NCI-H82 treated with DMSO at 0.1 percent for 48 hours (cell line): ENCODE data around the gene PAK6.

Source experiments
- DNase-seq: peaks from one replicate; lab custom pipeline; 2025; ENCODE audit not compliant: unreplicated experiment; lab: John Stamatoyannopoulos, UW

Gene PAK6

DNA sequence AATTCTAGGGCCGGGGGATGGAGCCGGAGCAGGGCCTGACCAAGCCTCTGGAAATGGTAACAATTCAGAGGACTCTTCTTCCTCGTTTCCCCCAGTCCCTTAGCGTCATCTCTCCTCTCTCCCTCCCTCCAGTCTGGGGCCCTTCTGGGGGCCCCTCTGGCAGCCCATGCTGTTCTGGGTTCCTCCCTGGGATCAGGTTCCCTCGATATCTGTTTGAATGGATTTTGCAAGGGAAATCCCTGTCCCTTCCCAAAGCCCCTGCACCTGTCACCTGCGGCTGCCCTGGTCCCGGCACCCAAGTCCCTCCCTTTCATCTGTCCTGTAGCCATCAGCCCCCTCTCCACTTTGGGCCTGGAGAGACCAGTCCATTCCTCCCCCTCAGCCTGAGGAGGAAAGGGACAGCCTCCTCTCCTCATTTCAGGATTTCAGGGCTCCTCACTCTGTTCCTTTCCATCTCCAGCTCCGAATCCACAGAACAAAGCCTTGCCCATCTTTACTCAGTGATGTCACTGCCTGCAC lies 70.5 kb downstream of the PAK6 start:
- DNase-seq: no peak

DNA sequence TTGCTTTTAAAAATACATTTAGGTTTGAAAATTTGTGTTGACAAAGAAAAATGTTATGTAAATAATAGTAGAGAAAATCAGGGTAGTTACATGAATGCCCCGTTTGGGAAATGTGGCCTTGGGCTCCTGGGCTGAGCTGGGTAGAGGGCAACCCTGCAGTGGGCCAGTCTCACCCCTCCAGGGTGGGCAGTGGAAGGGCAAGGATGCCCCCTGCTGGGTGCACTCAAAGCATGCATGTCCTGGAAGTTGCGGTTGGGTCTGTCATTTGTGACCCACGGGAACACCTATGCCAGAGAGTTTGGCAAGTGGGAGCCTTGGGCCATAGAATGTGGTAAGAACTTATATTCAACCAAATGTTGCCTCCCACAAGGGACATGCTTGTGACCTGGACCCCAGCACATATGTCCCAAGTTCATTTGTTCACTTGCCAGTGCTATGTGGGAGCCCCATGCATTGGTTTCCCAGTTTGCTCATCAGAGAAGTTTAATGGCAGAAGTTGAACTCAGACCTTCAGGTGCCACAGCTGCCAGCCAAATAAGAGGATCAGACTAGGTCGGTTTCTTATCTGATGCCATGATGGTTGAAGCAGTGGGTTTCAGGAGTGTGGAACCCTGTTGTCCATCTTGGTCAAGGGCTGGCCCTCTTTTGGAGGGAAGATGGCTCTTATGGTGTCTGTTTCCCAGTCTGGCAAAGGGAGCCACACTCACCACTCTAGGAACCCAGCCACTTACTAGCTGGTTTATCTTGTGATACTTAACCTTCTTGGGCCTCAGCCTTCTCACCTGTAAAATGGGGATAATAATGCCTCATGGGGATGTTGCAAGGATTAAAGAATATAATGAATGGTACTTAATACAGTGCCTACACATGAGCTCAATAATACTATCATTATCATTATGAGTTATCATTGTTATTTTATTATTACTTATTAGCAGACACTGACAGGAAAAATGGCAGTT lies 71.4 kb downstream of the PAK6 start:
- DNase-seq: no peak

DNA sequence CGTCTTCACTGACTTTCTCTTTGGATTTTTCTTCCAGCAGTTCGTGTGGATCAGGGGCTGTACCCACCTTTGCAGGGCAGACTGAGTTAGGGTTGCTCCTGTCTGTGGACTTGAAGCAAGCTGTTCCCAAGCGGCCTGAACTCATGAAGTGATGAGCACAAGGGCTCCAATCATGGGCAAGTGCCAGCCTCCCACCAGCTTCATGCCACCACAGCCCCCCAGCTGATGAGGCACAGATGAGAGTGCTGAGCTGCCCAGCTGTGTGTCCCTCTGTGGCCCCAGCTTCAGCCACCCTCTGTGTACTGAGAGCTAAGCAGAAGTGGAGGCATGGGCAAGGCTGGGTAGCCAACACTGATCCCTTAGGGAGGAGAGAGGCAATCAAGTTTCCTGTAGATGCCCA lies 72.1 kb downstream of the PAK6 start:
- DNase-seq: no peak

DNA sequence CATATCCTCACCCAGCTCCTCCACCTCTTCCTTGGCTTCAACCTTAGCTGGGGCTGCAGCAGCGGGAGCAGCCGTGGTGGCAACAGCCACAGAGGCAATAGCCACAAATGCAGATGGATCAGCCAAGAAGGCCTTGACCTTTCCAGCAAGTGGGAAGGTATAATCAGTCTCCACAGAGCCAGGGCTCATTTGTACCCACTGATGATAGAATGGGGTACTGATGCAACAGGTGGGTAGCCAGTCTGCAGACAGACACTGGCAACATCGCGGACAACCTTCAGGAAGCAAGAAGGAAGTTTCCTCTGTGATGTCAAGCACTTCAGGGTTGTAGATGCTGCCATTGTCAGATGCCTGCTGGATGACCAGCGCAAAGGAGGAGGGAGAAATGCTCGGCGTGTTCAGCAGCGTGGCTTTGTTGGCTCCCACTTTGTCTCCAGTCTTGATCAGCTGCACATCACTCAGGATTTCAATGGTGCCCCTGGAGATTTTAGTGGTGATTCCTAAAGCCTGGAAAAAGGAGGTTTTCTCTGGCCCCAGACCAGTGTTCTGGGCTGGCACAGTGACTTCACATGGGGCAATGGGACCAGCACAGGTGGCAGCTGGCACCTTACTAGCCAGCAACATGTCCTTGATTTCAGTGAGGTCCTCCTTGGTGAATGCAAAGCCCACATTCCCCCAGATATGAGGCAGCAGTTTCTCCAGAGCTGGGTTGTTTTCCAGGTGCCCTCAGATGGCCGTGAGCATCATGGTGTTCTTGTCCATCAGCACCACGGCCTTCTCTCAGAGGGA lies 73.7 kb downstream of the PAK6 start:
- DNase-seq: no peak

DNA sequence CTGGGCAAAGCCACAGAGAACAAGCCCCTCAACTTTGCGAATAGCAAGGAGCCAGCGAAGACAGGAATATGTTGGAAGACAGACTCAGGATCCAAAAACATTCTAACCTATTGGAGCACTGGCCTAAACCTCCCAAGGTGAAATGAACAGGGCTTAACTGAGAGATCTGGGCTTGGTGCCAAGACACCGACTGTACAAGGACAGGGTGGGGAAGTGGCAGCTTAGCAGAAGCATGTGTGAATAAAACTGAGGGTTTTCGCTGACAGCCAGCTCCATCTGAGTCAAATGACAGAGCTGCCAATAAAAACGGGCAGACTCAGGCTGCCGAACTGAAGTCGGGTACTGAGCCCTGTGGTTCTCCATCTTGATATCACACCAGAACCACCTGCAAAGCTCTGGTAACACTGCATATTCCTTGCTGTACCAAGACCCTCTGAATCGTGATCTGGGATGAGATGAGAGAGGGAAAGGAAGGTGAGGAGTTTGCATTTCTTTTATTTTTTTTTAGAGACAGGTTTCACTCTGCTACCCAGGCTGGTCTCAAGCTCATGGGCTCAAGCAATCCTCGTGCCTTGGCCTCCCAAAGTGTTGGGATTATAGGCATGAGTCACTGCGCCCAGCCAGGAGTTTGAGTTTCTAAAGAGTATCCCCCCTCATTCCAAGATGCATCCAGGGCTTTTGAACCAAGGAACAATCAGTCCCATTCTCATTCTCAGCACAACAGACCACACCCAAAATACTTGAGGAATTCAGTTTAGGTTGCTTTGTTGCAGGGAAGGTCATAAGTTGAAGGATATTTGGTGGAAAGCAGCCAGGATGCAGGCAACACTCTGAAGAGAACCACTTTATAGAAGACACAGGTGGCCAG lies 74.9 kb downstream of the PAK6 start:
- DNase-seq: peak; percentile 90

DNA sequence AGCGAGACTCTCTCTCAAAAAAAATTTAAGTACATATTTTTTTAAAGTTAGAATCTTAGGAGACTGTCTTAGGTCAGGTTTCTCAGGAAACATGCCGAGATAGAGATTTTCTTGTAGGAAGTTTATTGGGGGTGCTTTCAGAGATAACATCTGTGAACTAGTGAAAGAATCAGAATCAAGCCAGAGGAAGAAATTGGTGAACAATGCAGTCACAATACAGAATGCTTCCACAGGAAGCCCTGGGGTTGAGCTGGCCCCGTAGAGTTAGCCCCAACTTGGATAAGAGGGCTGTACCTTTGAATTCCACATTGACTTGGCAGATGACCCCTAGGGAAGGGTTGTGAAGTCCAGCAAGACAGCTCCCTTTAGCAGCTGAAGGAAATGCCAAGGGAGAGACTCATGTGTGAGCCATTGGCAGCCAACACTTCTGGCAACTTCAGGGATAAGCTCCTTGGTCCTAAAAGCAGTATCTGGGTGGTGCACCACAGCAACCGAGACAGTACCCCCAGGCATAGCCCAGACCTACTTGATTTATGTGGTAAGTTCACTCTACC lies 75.9 kb downstream of the PAK6 start:
- DNase-seq: no peak

DNA sequence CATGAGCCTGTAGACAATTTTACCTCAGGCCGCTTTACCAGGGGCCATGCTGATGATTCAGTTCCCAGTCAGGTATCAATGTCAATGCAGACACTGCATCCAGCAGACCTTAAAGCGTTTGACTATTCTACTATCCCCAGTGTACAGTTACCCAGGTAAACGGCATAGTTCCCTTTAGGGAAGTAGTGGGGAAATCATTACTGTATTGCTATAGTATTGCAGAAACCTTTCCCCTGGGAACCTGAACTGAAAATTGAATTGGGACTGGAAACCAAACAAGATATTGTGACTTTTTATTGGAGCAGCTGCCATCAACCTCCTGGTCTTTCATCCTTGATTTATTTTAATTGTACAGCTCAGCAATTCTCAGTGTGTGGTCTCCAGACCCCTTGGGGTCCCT lies 78.1 kb downstream of the PAK6 start:
- no peak for DNase-seq

DNA sequence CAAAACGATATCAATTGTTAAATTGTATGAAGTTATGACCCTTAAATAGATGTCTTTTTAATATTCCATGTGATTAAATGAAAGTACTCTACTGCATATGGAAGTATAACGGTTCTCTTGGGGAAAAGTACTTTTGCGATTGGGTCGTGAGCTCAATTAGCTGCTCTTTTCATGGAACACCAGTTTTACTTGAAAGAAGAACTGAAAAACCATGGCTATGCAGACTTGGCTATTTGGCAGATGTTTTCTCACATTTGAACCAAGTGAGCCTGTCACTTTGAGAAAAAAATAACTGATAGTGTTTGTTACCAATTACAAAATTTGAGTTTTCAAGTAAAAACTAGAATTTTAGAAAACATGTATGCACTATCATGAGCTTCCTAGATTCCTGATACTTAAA lies 78.7 kb downstream of the PAK6 start:
- DNase-seq: no peak

DNA sequence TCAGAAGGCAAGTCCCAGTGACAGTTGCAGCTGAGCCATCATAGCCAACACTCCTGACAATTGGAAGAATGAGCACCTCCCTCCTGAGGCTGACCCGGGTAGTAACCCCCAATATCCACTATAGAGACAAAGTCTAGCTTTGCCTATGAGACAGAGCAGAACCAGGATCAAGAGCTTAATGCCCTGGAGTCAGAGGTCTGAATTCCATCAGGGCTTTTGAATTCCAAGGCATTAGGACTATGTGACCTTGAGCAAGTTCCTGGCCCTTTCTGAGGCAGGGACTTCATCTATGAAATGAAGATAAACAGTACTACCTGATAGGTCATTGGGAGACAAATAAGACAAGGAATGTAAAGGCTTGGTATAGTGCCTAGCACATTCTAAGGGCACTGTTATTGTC lies 81.5 kb downstream of the PAK6 start:
- no peak for DNase-seq

DNA sequence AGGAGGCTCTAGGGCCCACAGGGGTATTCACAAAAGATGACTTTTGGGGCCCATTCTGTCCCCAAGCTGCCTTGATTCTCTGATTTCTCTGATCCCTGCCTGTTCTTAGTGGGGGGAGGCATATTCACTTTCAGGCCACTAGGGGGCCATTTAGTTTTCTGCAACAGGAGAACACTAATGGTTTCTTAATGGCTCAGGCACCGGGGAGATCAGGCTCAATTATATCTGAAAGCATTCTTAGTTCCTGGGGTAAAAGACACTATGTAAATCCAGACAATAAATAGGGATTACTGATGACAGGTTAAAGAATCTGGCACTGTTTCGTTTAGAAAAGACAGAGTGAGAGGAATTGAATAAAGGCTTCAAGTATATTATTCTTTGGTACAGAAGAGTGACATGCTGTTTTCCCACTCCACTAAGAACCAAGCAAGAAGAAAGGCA lies 82.1 kb downstream of the PAK6 start:
- DNase-seq: peak; percentile 81

DNA sequence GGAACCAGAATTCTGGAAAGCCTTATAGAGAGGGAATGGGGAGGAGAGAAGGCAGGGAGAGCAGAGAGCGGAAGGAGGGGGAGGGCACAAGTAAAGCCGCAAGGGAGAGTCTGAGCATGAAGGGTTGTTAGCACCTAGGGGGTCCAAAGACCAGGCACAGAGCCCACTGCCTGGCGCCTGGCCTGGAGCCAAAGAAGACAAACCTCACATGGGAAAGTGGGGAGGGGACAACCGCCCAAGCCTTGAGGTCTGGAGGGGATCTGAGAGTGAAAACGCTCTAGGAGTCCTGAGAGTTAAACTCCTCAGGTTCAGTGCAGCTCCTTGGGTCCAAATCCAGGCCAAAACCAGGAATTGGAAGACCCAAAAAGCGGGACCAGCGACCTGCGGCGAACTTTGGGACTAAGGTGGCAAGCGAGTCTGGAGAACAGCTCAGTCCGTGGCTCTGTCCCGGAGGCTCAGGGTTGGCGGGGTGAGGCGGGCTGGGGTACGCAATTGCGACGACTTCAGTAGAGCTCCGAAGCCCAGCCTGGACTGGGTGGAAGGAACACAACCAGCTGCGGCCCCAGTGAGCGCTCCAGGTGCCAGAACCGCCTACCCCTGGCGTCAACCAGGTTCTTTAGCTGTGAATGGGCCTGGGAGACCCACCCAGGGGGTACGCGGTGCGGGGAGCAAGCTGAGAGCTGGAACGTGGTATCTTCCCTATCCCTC lies 83.8 kb downstream of the PAK6 start:
- DNase-seq: no peak

DNA sequence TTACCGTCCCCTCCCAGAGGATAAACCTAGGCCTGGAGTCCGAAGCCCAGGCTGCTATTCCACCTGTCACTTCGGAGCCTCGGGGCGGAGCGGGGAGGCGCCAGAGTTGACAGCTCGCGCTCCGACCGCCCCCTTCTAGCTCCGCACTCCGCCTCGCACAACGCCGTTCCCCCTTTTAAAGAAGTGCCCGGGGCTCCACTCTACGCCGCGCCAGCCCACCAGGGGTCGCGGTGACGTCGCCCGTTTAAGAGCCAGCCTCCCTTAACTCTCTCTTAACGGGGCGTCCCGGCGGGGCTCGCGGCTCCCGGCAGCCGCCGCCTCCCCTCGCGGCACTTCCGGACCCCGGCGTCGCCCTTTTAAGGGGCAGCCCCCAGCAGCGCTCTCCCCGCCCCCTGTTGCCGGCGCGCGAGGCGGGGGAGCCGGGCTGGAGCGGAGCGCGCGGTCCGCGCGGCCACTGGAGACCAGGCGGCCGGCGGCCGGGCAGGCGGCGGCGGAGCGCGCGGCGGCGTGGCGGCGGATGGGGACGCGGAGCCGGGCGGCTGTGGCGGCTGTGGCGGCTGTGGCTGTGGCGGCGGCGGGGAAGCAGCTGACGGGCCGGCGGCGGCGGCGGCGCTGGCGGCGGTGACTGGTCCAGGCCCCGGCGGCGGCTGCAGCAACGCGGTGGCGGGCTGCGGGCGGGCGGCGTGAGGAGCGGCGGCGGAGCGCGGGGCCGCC lies 84.5 kb downstream of the PAK6 start, which contains the start of gene INAFM2:
TSS of gene INAFM2 (plus strand) at position 454 of the 714 bp plus-strand sequence. CDS start 364 bp downstream, outside the sequence.
- peak; percentile 93 for DNase-seq

DNA sequence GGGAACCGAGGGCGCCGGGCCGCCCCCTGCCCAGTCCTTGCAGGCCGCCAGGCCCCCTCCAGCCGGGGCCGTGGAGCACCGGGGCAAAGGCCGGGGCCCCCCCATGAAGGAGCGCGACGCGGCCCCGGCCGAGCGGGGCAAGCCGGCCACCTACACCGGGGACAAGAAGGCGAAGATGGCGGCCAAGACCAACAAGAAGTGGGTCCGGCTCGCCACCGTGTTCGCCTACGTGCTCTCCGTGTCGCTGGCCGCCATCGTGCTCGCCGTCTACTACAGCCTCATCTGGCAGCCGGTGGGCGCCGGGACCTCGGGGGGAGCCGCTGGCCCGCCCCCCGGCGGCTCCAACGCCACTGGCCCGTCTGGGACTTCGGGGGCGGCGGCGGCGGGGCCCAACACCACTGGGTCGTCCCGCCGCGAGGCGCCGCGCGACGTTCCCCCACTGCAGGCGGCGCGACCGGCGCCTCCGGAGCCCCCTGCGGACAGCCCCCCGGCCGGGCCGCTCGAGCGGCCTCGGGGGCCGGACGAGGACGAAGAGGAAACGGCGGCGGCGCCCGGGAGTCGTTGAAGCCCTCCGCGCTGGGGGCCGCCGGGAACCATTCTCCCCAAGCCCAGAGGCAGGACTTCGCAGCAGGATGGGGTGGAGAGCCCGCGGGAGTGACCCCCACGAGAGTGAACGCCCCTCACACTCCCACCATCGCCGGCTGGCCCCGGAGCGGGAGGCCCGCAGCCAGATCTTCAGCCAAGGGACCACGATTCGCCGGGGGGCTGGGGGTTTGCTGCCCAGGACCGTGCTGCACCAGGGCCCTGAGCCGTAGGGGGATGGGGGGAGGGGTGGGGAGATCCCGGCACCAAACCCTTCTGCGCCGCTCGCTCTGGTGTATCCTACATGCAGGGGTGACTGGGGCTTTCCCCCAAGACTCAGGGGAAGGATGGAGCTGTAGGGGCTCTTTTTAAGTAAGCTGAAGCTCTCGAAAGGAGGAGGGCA lies 85.4 kb downstream of the PAK6 start:
- no peak for DNase-seq

DNA sequence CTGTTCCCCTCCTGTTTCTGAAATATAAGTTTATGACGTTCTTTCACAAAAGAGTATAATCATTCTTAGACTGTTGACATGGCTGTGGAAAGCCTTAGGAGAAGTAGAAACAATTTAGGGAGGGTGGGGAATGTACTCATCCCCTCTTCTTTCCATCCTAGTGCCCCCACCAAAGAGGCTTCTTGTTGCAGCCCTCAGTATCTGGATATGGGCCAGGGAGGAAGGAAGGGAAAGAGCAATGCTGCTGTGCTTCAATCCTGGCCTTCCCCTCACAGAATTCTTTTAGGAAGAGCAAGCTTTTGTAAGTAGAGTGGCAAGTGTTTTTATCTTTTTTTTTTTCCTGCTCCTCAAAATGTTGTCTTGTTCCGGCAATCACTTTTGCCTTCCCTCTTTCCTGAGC lies 86.3 kb downstream of the PAK6 start:
- no peak for DNase-seq

DNA sequence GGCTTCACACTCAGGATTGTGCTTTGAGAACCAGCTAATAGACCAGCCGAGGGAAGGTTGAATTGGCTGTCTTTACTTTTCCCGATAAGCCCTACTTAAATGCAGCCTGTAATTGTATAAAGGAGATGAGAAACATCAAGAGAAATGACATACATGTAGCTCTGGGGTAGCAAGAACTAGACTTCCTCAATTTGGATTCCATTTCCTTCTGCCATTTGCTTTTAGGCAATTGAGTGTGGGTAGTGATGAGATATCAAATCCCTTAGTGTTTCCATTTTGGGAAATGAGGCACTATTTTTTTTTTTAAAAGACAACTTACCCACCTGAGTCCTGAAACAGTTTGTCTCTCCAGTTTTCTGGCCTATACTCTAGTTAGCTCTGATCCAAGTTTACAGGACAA lies 86.8 kb downstream of the PAK6 start:
- DNase-seq: no peak
